Fibroblast of lung (primary cell): ENCODE data around the gene SLC24A5. TPM values are rescaled to one million over a fixed set of nuclear protein-coding genes. Genes with fewer than 3 reads are reported as not detected.

Experiments
- DNase-seq, 2 donors: peaks; one replicate each; pipeline versions ENCODE4 v3.0.0 to v3.0.0-alpha.2; 2010; ENCODE audit warnings: low read depth in 2 of 2
- H2AFZ ChIP-seq: 2 replicates; pipeline ENCODE4 v1.5.1; 2012; ENCODE audit warnings: low read length, control low read depth, inconsistent platforms
- H3K27ac ChIP-seq: 2 replicates; pipeline ENCODE4 v1.5.1; 2011; ENCODE audit warnings: low read length, control low read depth; ENCODE audit not compliant: insufficient read depth
- H3K27me3 ChIP-seq: 2 replicates; pipeline ENCODE4 v1.5.1; 2011; ENCODE audit warnings: mild to moderate bottlenecking, low read length; ENCODE audit not compliant: control insufficient read depth, insufficient read depth
- H3K36me3 ChIP-seq: 2 replicates; pipeline ENCODE4 v1.5.1; 2011; ENCODE audit warnings: low read length; ENCODE audit not compliant: control insufficient read depth, insufficient read depth
- H3K4me1 ChIP-seq: 2 replicates; pipeline ENCODE4 v1.5.1; 2011; ENCODE audit warnings: low read length; ENCODE audit not compliant: control insufficient read depth, insufficient read depth; ENCODE audit errors: extremely low read depth
- H3K4me2 ChIP-seq: 2 replicates; pipeline ENCODE4 v1.5.1; 2011; ENCODE audit warnings: low read length, control low read depth; ENCODE audit not compliant: insufficient read depth; ENCODE audit errors: extremely low read depth
- H3K4me3 ChIP-seq, 4 experiments: fragments of 200-600 bp in 1 of 4; sonication (generic) in 1 of 4; replicated peaks in 1 of 4; 2 replicates each; pipeline ENCODE4 v1.5.1; 2011 to 2016; ENCODE audit warnings: low read length in 4 of 4, low read depth in 3 of 4, mild to moderate bottlenecking in 3 of 4, control low read depth in 2 of 4, inconsistent platforms in 1 of 4, mixed read lengths in 1 of 4; ENCODE audit not compliant: insufficient read depth in 1 of 4; ENCODE audit errors: control extremely low read depth in 1 of 4
- H3K79me2 ChIP-seq: 2 replicates; pipeline ENCODE4 v1.5.1; 2012; ENCODE audit warnings: mild to moderate bottlenecking, low read length, inconsistent platforms; ENCODE audit not compliant: control insufficient read depth, insufficient read depth
- H3K9ac ChIP-seq: 2 replicates; pipeline ENCODE4 v1.5.1; 2011; ENCODE audit warnings: mild to moderate bottlenecking, low read length, control low read depth; ENCODE audit not compliant: insufficient read depth
- H3K9me3 ChIP-seq: 2 replicates; pipeline ENCODE4 v1.5.1; 2012; ENCODE audit warnings: low read depth, low read length; ENCODE audit not compliant: control insufficient read depth, insufficient read depth
- H4K20me1 ChIP-seq: 2 replicates; pipeline ENCODE4 v1.5.1; 2011; ENCODE audit warnings: low read length; ENCODE audit not compliant: control insufficient read depth, insufficient read depth; ENCODE audit errors: extremely low read depth
- EZH2 ChIP-seq: IDR thresholded peaks from 2 replicates; pipeline ENCODE4 v1.5.1; 2012; ENCODE audit warnings: low read length, control low read depth, mild to moderate bottlenecking; ENCODE audit errors: missing control alignments
- polyA plus RNA-seq, 2 donors: library from polyadenylated mRNA; depleted of rRNA in 1 of 2; stranded (reverse) in 1 of 2; unstranded in 1 of 2; fragments of >200 nt; gene quantifications; 2 replicates each; pipeline ENCODE4 v1.2.1, GENCODE V29; 2011 to 2012; ENCODE audit warnings: missing spikeins in 1 of 2
- total RNA-seq: library from RNA; depleted of rRNA; stranded (reverse); fragments of >200 nt; gene quantifications from 2 replicates; pipeline ENCODE4 v1.2.1, GENCODE V29; 2014
- TF ChIP-seq, protein P1 (sequence below), 2 donors: IDR thresholded peaks in 1 of 2; conservative IDR thresholded peaks in 1 of 2; 1 replicate in 1 of 2; 2 replicates in 1 of 2; pipeline ENCODE4 v1.5.1; 2011 to 2012; ENCODE audit warnings: low read length in 2 of 2, control low read depth in 1 of 2, inconsistent platforms in 1 of 2, low read depth in 1 of 2, mild to moderate bottlenecking in 1 of 2

SLC24A5 gene
- total and polyA plus RNA-seq, 2 donors (not counting 1 experiment from before 2014, with no cell fraction given) = not detected

DNA sequence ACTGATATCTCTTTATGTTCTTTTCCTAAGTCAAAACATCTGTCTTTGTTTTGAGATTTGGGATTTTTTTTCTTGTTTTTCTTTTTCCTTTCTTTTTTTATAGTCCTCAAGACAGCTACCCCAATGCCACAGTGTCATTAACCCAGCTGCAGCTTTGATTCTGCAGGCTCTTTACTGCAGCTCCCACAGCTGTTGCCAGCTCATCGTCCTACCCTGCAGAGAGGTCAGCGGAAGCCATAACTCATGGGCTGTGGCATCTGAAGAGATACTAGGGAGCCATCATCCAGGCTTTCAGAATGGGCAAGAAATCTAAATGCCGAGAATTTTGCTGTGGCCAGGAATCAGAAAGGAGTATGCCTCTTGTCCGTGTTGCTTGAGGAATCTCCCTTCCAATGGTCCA, 44.3 kb upstream of the SLC24A5 start:
- TF ChIP-seq, protein P1, sequence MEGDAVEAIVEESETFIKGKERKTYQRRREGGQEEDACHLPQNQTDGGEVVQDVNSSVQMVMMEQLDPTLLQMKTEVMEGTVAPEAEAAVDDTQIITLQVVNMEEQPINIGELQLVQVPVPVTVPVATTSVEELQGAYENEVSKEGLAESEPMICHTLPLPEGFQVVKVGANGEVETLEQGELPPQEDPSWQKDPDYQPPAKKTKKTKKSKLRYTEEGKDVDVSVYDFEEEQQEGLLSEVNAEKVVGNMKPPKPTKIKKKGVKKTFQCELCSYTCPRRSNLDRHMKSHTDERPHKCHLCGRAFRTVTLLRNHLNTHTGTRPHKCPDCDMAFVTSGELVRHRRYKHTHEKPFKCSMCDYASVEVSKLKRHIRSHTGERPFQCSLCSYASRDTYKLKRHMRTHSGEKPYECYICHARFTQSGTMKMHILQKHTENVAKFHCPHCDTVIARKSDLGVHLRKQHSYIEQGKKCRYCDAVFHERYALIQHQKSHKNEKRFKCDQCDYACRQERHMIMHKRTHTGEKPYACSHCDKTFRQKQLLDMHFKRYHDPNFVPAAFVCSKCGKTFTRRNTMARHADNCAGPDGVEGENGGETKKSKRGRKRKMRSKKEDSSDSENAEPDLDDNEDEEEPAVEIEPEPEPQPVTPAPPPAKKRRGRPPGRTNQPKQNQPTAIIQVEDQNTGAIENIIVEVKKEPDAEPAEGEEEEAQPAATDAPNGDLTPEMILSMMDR (conservative IDR thresholded peaks at IDR 0.05 in 1 of 2, IDR thresholded peaks at IDR 0.05 in 1 of 2; ENCODE audit: low read depth in 1 of 2, low read length in 2 of 2) = no peak
- Histone ChIP-seq H2AFZ (no peak overlapping the region), H3K27me3 (no peaks in the 10 kb centered on the region), H3K79me2 (no peaks in the 10 kb centered on the region), H3K4me3 (no peak overlapping the region), H3K4me2 (no peak overlapping the region), H3K36me3 (no peaks in the 10 kb centered on the region), H3K4me1 (no peaks in the 10 kb centered on the region), H3K9ac (no peak overlapping the region), H3K27ac (no peak overlapping the region), H3K9me3 (no peaks in the 10 kb centered on the region), H4K20me1 (no peaks in the 10 kb centered on the region)
- DNase-seq = no peak

DNA sequence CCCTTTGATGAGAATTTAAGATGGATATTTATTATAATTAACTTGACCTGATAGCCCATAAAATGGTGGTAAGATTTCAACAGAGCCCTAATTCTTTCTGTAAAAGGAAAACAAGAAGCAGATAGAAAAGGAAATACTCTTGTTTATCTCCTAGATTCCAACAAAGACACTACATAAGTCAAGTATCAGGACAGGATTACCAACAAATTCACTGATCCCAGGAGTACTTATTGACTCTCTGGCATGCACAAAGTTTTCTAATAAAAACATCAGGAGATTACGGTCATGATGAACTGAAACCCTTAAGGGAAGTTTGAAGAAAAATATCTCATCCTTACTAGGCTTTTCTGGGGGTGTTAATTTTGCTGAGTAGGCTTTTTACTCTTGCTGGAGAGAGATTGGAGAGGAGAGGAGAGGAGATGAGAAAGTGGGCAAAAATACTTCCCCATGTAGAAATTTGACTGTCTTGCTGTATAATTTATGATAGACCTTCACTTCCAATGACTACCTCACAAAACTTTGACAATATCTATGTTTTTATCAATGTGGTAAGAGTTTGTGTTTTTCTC, 43.1 kb upstream of the SLC24A5 start:
- no peak for DNase-seq
- no peak overlapping the region for H3K4me2 ChIP-seq
- no peaks in the 10 kb centered on the region for H3K4me1 ChIP-seq
- H4K20me1 ChIP-seq = no peaks in the 10 kb centered on the region
- no peaks in the 10 kb centered on the region for H3K79me2 ChIP-seq
- no peaks in the 10 kb centered on the region for H3K36me3 ChIP-seq
- no peaks in the 10 kb centered on the region for H3K27me3 ChIP-seq
- H3K27ac ChIP-seq = no peak overlapping the region
- TF ChIP-seq, protein P1 (conservative IDR thresholded peaks at IDR 0.05 in 1 of 2, IDR thresholded peaks at IDR 0.05 in 1 of 2; ENCODE audit: low read depth in 1 of 2, low read length in 2 of 2) = no peak
- no peak for TF ChIP-seq EZH2
- H3K9ac ChIP-seq = no peak overlapping the region
- H3K9me3 ChIP-seq = no peaks in the 10 kb centered on the region
- H2AFZ ChIP-seq = no peak overlapping the region
- no peak overlapping the region for H3K4me3 ChIP-seq

DNA sequence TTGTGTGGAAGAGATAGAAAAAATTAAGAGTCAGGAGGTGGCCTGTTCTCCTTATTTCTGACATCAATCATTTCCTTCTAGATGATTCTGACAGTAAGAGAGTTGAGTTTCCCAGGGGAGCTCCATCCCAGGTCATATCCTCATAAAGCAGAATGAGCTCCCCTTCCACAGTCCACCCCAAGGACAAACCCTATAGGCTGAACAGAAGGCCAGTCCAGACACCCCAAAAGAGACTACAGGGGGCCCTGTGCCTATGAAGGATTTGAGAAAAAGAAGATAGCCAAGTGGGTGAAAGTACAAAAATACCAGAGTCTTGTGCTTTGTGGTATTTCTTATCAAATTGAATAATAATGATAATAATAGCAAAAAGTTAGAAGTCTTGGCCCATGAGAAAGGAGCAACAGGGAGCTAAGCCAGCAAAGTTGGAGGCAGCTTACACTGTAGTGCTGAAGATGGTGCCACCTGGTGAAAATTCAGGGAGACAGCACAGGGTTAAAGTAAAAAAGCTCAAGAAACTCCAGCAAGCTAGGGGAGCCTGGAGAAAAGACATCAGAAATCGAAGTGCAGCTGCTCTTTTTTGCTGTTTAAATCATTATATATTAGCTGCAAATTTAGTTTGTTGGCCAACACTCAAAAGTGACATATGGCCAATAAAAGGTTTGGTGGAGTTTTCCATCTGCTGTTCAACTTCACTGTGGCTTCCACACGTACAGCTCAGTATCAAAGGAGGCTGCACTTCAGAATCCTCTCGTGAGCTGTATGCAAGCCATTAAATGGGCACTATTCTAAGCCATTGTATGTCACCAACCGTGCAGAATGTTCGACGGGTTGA, 35.8 kb upstream of the SLC24A5 start:
- H3K4me3 ChIP-seq = no peak overlapping the region
- no peaks in the 10 kb centered on the region for H3K9me3 ChIP-seq
- H3K36me3 ChIP-seq = no peaks in the 10 kb centered on the region
- H4K20me1 ChIP-seq = no peaks in the 10 kb centered on the region
- H3K27me3 ChIP-seq = peaks cover 4% of the 10 kb centered on the region
- H3K79me2 ChIP-seq = no peaks in the 10 kb centered on the region
- DNase-seq = peak; percentile 49 to 68
- H3K27ac ChIP-seq = no peak overlapping the region
- H2AFZ ChIP-seq = no peak overlapping the region
- no peaks in the 10 kb centered on the region for H3K4me1 ChIP-seq
- H3K9ac ChIP-seq = no peak overlapping the region
- no peak overlapping the region for H3K4me2 ChIP-seq
- TF ChIP-seq, protein P1 (conservative IDR thresholded peaks at IDR 0.05 in 1 of 2, IDR thresholded peaks at IDR 0.05 in 1 of 2; ENCODE audit: low read depth in 1 of 2, low read length in 2 of 2) = peak; percentile 43 to 62
- no peak for TF ChIP-seq EZH2
